CD8-positive, alpha-beta memory T cell (primary cell): ENCODE measurements around the gene ATP6V0A1. TPM values are rescaled to one million over a fixed set of nuclear protein-coding genes. Genes with fewer than 3 reads are reported as not detected.
A peak's percentile ranks its signal among the peaks of the same experiment; 100 is the strongest.

Experiments
- CTCF ChIA-PET: fragments of 350-600 bp; sonication (Branson Sonifier 250); formaldehyde crosslinking; loops from one replicate; lab custom pipeline; 2021; ENCODE audit warnings: antibody characterized with exemption; lab: Charles Lee
- POLR2A ChIA-PET: fragments of 350-600 bp; sonication (Branson Sonifier 250); formaldehyde crosslinking; loops from one replicate; lab custom pipeline; 2021; ENCODE audit warnings: antibody characterized with exemption; lab: Charles Lee
- DNase-seq, 5 donors: peaks; one replicate each; pipeline versions ENCODE4 v3.0.0 to v3.0.0-alpha.2; 2020 to 2022; ENCODE audit warnings: mixed read lengths in 1 of 5
- H3K27ac ChIP-seq: one replicate; pipeline ENCODE4 v1.7.0; 2013; ENCODE audit warnings: low read depth, mild to moderate bottlenecking, low read length, moderate library complexity
- H3K27me3 ChIP-seq: 2 replicates; pipeline ENCODE4 v1.7.0; 2013; ENCODE audit warnings: low read length, mild to moderate bottlenecking; ENCODE audit not compliant: insufficient read depth, poor library complexity, severe bottlenecking
- H3K36me3 ChIP-seq: 2 replicates; pipeline ENCODE4 v1.7.0; 2013; ENCODE audit warnings: mild to moderate bottlenecking, low read length, moderate library complexity; ENCODE audit not compliant: insufficient read depth
- H3K4me1 ChIP-seq: 2 replicates; pipeline ENCODE4 v1.7.0; 2013; ENCODE audit warnings: mild to moderate bottlenecking, low read length, moderate library complexity; ENCODE audit not compliant: insufficient read depth
- H3K4me3 ChIP-seq: 2 replicates; pipeline ENCODE4 v1.7.0; 2013; ENCODE audit warnings: mild to moderate bottlenecking, low read length
- H3K9me3 ChIP-seq: 2 replicates; pipeline ENCODE4 v1.7.0; 2013; ENCODE audit warnings: mild to moderate bottlenecking, low read length
- H3K27ac Mint-ChIP-seq, 8 donors: one replicate each; pipeline ENCODE4 v1.8.0; 2020 to 2021; ENCODE audit warnings: mixed read lengths in 8 of 8, mild to moderate bottlenecking in 6 of 8, inconsistent platforms in 3 of 8, moderate library complexity in 3 of 8
- H3K27me3 Mint-ChIP-seq, 2 donors: one replicate each; pipeline ENCODE4 v1.8.0; 2020 to 2021; ENCODE audit warnings: mixed read lengths in 2 of 2, mild to moderate bottlenecking in 1 of 2, moderate library complexity in 1 of 2
- H3K36me3 Mint-ChIP-seq, 3 donors: one replicate each; pipeline ENCODE4 v1.8.0; 2020 to 2021; ENCODE audit warnings: mixed read lengths in 3 of 3, inconsistent platforms in 1 of 3, mild to moderate bottlenecking in 1 of 3
- H3K4me1 Mint-ChIP-seq, 3 donors: one replicate each; pipeline ENCODE4 v1.8.0; 2020 to 2021; ENCODE audit warnings: mixed read lengths in 3 of 3, inconsistent platforms in 1 of 3, mild to moderate bottlenecking in 1 of 3
- H3K4me3 Mint-ChIP-seq, 7 donors: one replicate each; pipeline ENCODE4 v1.8.0; 2020 to 2021; ENCODE audit warnings: mixed read lengths in 7 of 7, mild to moderate bottlenecking in 6 of 7, moderate library complexity in 4 of 7, inconsistent platforms in 2 of 7
- H3K9me3 Mint-ChIP-seq, 5 donors: one replicate each; pipeline ENCODE4 v1.8.0; 2020 to 2022; ENCODE audit warnings: mixed read lengths in 5 of 5, mild to moderate bottlenecking in 3 of 5, moderate library complexity in 2 of 5, inconsistent platforms in 1 of 5
- polyA plus RNA-seq: library from polyadenylated mRNA; unstranded; fragments of 300-500 nt; fragmentation: Illumina TruSeq; gene quantifications from one replicate; pipeline ENCODE4 v1.2.3, GENCODE V29; 2021
- total RNA-seq, 2 experiments: library from RNA; stranded (reverse); gene quantifications; one replicate each; pipeline ENCODE4 v1.2.3, GENCODE V29; 2021

The ATP6V0A1 gene
- total and polyA plus RNA-seq, 3 experiments from 2014 or later, result 3.0 to 5.5 (median 3.6) TPM

DNA sequence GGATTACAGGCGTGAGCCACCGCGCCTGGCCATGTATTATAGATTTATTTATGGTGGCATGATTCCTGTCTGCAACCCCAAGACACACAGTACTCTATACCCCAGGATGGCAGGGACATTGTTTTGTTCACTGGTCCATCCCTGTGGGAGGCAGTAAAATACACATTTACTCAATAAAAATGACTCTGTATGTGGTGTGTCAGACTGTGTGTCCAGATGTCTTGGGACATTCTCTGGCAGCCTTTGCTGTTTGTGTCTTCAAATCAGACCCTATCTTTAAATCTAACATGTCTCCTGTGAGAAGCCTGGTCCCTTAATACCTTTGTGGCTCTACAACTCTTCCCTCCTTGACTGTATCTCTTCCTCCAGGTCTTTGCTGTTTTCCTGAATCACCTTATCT, 101.6 kb downstream of the ATP6V0A1 start:
- peak overlapping the region in 6 of 7 donors; percentile 13 to 85 (median 72) for H3K4me3 Mint-ChIP-seq
- no peaks in the 10 kb centered on the region for H3K27me3 Mint-ChIP-seq

DNA sequence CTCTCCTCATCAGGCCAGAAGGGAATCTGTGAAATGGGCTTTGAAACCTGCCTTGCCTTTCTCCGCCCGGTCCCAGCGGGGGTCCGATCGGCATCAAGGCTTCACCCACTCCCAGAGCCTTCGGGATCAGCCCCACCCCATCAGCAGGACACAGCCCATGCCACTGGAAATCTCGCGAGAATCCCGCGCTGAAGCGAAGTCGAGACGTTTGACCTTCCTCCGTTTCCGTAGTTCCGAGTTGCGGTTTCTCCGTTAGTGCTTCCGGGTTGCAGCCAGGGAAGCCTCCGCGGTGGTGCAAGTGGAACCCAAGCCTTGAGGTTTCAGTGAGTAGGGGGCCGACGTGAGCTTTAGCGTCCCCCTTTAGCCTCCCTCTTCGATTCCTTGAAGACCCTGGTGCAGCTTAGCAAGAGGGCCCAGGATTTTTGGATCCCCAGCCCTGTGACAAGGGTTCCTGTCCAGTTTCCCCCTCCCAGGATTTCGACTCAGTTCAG, 103.3 kb downstream of the ATP6V0A1 start, which contains the start of gene COASY:
TSS of gene COASY (plus strand) at position 252 of the 491 bp plus-strand sequence. CDS start 475 bp downstream, outside the sequence.
- Mint-ChIP-seq H3K4me1 (peaks cover 28 to 40% (median 37%) of the 10 kb centered on the region in 3 donors), H3K27ac (peak within 1 kb of the TSS; percentile 71 to 98 (median 96)), H3K36me3 (peaks cover 0 to 31% (median 3%) of the 10 kb centered on the region in 3 donors), H3K9me3 (no peaks in the 10 kb centered on the region), H3K4me3 (peak within 1 kb of the TSS; percentile 84 to 99 (median 93)), H3K27me3 (no peaks in the 10 kb centered on the region)
- POLR2A ChIA-PET, result interaction anchor here (0.9 kb wide), 1 partner anchor 25 kb away, joined by 3 read pairs; no protein-coding TSS in a partner anchor
- H3K36me3 ChIP-seq, result peaks cover 8% of the 10 kb centered on the region
- H3K4me3 ChIP-seq, result peak within 1 kb of the TSS; percentile 93
- peak; percentile 84 to 94 (median 88) for DNase-seq
- H3K9me3 ChIP-seq, result no peaks in the 10 kb centered on the region
- peak within 1 kb of the TSS; percentile 73 for H3K27ac ChIP-seq
- H3K4me1 ChIP-seq, result peaks cover 36% of the 10 kb centered on the region
- CTCF ChIA-PET, result interaction anchor here (2.5 kb wide), 1 partner anchor 16 kb away, joined by 6 read pairs; the partner anchor contains the start of gene PSMC3IP
- H3K27me3 ChIP-seq, result no peaks in the 10 kb centered on the region

More for the DNA sequence above, 101.6 kb downstream of the ATP6V0A1 start:
- peaks cover 33% of the 10 kb centered on the region for H3K4me1 ChIP-seq
- no peaks in the 10 kb centered on the region for H3K9me3 ChIP-seq
- peaks cover 0 to 23% (median 3%) of the 10 kb centered on the region in 3 donors for H3K36me3 Mint-ChIP-seq
- peaks cover 25 to 38% (median 37%) of the 10 kb centered on the region in 3 donors for H3K4me1 Mint-ChIP-seq
- no peak overlapping the region for H3K4me3 ChIP-seq
- H3K27ac ChIP-seq, result no peak overlapping the region
- peak overlapping the region in 3 of 8 donors; percentile 60 to 98 (median 61) for H3K27ac Mint-ChIP-seq
- no peaks in the 10 kb centered on the region for H3K27me3 ChIP-seq
- CTCF ChIA-PET, result interaction anchor here (0.9 kb wide), 1 partner anchor 18 kb away, joined by 3 read pairs; no protein-coding TSS in a partner anchor
- POLR2A ChIA-PET, result no interaction called here
- H3K9me3 Mint-ChIP-seq, result no peaks in the 10 kb centered on the region
- peaks cover 4% of the 10 kb centered on the region for H3K36me3 ChIP-seq
- DNase-seq, result no peak

DNA sequence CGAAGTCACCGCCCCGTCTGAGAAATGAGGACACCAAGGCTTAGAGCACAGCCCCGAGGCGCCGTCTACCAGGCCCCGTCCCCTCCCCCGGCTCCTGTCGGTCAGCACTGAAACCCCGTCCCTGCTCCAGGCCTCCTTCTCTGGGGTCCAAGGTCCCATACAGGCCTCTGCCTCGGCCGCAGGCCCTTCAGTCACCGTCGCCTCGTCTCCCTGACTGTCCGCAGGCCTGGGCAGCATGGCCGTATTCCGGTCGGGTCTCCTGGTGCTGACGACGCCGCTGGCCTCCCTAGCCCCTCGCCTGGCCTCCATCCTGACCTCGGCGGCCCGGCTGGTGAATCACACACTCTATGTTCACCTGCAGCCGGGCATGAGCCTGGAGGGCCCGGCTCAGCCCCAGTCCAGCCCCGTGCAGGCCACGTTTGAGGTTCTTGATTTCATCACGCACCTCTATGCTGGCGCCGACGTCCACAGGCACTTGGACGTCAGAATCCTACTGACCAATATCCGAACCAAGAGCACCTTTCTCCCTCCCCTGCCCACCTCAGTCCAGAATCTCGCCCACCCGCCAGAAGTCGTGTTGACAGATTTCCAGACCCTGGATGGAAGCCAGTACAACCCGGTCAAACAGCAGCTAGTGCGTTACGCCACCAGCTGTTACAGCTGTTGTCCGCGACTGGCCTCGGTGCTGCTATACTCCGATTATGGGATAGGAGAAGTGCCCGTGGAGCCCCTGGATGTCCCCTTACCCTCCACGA, 103.9 kb downstream of the ATP6V0A1 start:
- peak overlapping the region; percentile 73 for H3K27ac ChIP-seq
- no peaks in the 10 kb centered on the region for H3K27me3 ChIP-seq
- DNase-seq, result no peak
- Mint-ChIP-seq H3K4me3 (peak overlapping the region; percentile 84 to 99 (median 93)), H3K9me3 (no peaks in the 10 kb centered on the region), H3K27ac (peak overlapping the region; percentile 71 to 98 (median 96)), H3K27me3 (no peaks in the 10 kb centered on the region), H3K36me3 (peaks cover 0 to 37% (median 3%) of the 10 kb centered on the region in 3 donors), H3K4me1 (peaks cover 33 to 46% (median 38%) of the 10 kb centered on the region in 3 donors)
- H3K9me3 ChIP-seq, result no peaks in the 10 kb centered on the region
- peaks cover 8% of the 10 kb centered on the region for H3K36me3 ChIP-seq
- ChIA-PET CTCF (interaction anchor here (2.5 to 2.8 kb wide), 2 partner anchors 8 to 15 kb away, joined by 6 to 9 read pairs; partner anchors contain the start of gene PSMC3IP), POLR2A (interaction anchor here (0.9 kb wide), 1 partner anchor 24 kb away, joined by 3 read pairs; no protein-coding TSS in a partner anchor)
- peak overlapping the region; percentile 93 for H3K4me3 ChIP-seq
- peaks cover 38% of the 10 kb centered on the region for H3K4me1 ChIP-seq

DNA sequence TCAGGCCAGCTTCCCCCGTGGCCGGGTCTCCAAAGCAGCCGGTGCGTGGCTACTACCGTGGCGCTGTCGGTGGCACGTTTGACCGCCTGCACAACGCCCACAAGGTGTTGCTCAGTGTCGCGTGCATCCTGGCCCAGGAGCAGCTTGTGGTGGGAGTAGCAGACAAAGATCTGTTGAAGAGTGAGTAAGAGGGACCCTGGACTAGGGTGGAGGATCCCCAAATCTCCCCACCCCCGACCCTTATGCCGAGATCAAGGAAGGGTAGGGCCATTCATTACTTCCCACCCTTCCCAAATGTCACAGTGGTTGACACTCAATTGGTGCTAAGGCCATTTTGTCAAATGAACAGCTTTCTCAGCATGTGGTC, 104.4 kb downstream of the ATP6V0A1 start:
- Histone ChIP-seq H3K36me3 (peaks cover 8% of the 10 kb centered on the region), H3K27ac (peak overlapping the region; percentile 73), H3K4me3 (peak overlapping the region; percentile 93), H3K4me1 (peaks cover 43% of the 10 kb centered on the region), H3K9me3 (no peaks in the 10 kb centered on the region), H3K27me3 (no peaks in the 10 kb centered on the region)
- ChIA-PET POLR2A (no interaction called here), CTCF (interaction anchor here (0.6 to 2.8 kb wide), 5 partner anchors 8 to 390 kb away, joined by 3 to 18 read pairs (median 6); partner anchors contain the start of gene PSMC3IP)
- Mint-ChIP-seq H3K36me3 (peaks cover 0 to 40% (median 5%) of the 10 kb centered on the region in 3 donors), H3K27ac (peak overlapping the region in 7 of 8 donors; percentile 29 to 98 (median 95)), H3K9me3 (no peaks in the 10 kb centered on the region), H3K4me1 (peaks cover 37 to 50% (median 42%) of the 10 kb centered on the region in 3 donors), H3K4me3 (peak overlapping the region; percentile 84 to 99 (median 93)), H3K27me3 (no peaks in the 10 kb centered on the region)
- no peak for DNase-seq

DNA sequence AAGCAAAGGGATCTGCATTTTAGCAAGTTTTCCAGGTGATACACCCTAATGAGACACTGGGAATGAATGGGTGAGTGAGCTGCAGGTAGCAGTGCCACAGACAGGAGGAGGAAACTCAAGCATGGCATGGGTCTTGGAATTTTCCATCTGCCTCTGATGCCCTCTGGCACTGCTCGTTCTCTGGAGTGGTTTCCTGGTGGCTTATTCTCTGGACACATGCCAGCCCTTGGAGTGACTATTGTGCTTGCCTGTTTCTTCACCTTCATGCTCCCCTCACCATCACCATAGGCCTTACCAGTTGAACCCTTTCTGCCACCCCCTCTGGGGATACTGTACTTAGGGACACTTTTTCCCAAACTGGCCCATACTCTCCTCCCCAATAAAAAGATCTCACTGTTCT, 104.9 kb downstream of the ATP6V0A1 start:
- CTCF ChIA-PET, result interaction anchor here (0.6 to 2.8 kb wide), 5 partner anchors 9 to 390 kb away, joined by 3 to 18 read pairs (median 6); partner anchors contain the start of gene PSMC3IP
- peaks cover 37 to 53% (median 43%) of the 10 kb centered on the region in 3 donors for H3K4me1 Mint-ChIP-seq
- H3K27me3 ChIP-seq, result no peaks in the 10 kb centered on the region
- H3K27ac Mint-ChIP-seq, result peak overlapping the region; percentile 29 to 98 (median 70)
- peak overlapping the region; percentile 83 to 99 (median 90) for H3K4me3 Mint-ChIP-seq
- peaks cover 0 to 42% (median 5%) of the 10 kb centered on the region in 3 donors for H3K36me3 Mint-ChIP-seq
- no peak for DNase-seq
- H3K9me3 Mint-ChIP-seq, result no peaks in the 10 kb centered on the region
- POLR2A ChIA-PET, result interaction anchor here (0.9 kb wide), 1 partner anchor 27 kb away, joined by 3 read pairs; the partner anchor contains the start of gene NAGLU
- peaks cover 44% of the 10 kb centered on the region for H3K4me1 ChIP-seq
- no peaks in the 10 kb centered on the region for H3K27me3 Mint-ChIP-seq
- peaks cover 8% of the 10 kb centered on the region for H3K36me3 ChIP-seq
- H3K4me3 ChIP-seq, result peak overlapping the region; percentile 93
- no peaks in the 10 kb centered on the region for H3K9me3 ChIP-seq
- H3K27ac ChIP-seq, result no peak overlapping the region

DNA sequence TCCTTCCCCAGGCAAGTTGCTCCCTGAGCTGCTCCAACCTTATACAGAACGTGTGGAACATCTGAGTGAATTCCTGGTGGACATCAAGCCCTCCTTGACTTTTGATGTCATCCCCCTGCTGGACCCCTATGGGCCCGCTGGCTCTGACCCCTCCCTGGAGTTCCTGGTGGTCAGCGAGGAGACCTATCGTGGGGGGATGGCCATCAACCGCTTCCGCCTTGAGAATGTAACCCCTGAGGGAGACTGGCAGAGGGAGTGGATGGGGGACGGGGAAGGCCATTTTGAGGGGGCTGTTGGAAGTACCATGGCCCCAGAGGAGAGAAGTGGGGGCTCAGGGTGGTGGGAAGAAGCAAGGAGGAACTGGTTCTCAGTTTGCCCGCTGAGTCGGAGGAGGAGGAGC, 105.3 kb downstream of the ATP6V0A1 start:
- H3K27ac Mint-ChIP-seq, result peak overlapping the region in 6 of 8 donors; percentile 46 to 98 (median 70)
- H3K9me3 Mint-ChIP-seq, result no peaks in the 10 kb centered on the region
- H3K27ac ChIP-seq, result no peak overlapping the region
- POLR2A ChIA-PET, result interaction anchor here (0.9 kb wide), 2 partner anchors 14 to 27 kb away, joined by 3 read pairs; partner anchors contain the start of gene NAGLU
- peak overlapping the region; percentile 83 to 99 (median 90) for H3K4me3 Mint-ChIP-seq
- peaks cover 0 to 46% (median 5%) of the 10 kb centered on the region in 3 donors for H3K36me3 Mint-ChIP-seq
- H3K4me1 ChIP-seq, result peaks cover 48% of the 10 kb centered on the region
- peaks cover 38 to 57% (median 47%) of the 10 kb centered on the region in 3 donors for H3K4me1 Mint-ChIP-seq
- peaks cover 10% of the 10 kb centered on the region for H3K36me3 ChIP-seq
- no peaks in the 10 kb centered on the region for H3K9me3 ChIP-seq
- H3K27me3 Mint-ChIP-seq, result no peaks in the 10 kb centered on the region
- H3K27me3 ChIP-seq, result no peaks in the 10 kb centered on the region
- peak overlapping the region; percentile 93 for H3K4me3 ChIP-seq
- CTCF ChIA-PET, result interaction anchor here (1.3 to 2.8 kb wide), 4 partner anchors 9 to 31 kb away, joined by 3 to 18 read pairs (median 8); partner anchors contain the start of gene PSMC3IP
- no peak for DNase-seq

DNA sequence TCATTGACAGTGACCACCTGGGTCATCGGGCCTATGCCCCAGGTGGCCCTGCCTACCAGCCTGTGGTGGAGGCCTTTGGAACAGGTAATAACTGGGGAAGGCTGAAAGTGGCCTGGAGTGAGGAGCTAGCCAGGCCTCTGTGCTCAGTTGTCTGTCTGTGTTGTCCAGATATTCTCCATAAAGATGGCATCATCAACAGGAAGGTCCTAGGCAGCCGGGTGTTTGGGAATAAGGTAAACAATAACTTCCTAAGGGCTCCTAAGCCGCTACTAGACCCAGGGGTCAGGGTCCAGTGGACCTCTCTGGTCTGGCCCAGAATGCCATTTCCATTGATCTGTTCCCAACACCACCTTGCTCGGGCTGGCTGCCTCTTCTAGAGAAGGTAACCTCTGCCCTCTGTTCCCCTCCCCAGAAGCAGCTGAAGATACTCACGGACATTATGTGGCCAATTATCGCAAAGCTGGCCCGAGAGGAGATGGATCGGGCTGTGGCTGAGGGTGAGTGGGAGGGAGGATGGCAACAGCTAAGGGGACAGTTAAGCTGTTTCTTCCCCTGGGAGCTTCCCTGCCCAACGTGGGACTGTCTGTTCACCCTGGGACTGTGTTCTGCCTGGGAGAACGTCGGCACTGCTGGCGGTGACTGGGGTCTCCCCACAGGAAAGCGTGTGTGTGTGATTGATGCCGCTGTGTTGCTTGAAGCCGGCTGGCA, 106.3 kb downstream of the ATP6V0A1 start:
- no peak overlapping the region for H3K4me3 ChIP-seq
- CTCF ChIA-PET, result interaction anchor here (1.3 to 2.8 kb wide), 4 partner anchors 10 to 33 kb away, joined by 3 to 18 read pairs (median 8); partner anchors contain the start of gene PSMC3IP
- Mint-ChIP-seq H3K36me3 (peaks cover 0 to 56% (median 6%) of the 10 kb centered on the region in 3 donors), H3K27ac (peak overlapping the region in 5 of 8 donors; percentile 12 to 98 (median 68)), H3K9me3 (no peaks in the 10 kb centered on the region), H3K27me3 (no peaks in the 10 kb centered on the region), H3K4me3 (peak overlapping the region in 6 of 7 donors; percentile 36 to 82 (median 60)), H3K4me1 (peaks cover 38 to 65% (median 47%) of the 10 kb centered on the region in 3 donors)
- no peak for DNase-seq
- no peaks in the 10 kb centered on the region for H3K9me3 ChIP-seq
- H3K4me1 ChIP-seq, result peaks cover 52% of the 10 kb centered on the region
- H3K36me3 ChIP-seq, result peaks cover 20% of the 10 kb centered on the region
- no peaks in the 10 kb centered on the region for H3K27me3 ChIP-seq
- POLR2A ChIA-PET, result interaction anchor here (0.9 to 1.0 kb wide), 2 partner anchors 13 to 22 kb away, joined by 3 read pairs; no protein-coding TSS in a partner anchor
- no peak overlapping the region for H3K27ac ChIP-seq
